B cell (primary cell): Measurements from ENCODE around the gene SMARCC2.

Experiments used
- CTCF ChIP-seq: fragments of 200-600 bp; IDR thresholded peaks from one replicate; pipeline ENCODE4 v1.8.0; 2022; ENCODE audit warnings: antibody characterized with exemption, mild to moderate bottlenecking
- EZH2 ChIP-seq: IDR thresholded peaks from 2 replicates; pipeline ENCODE4 v1.6.1; 2012; ENCODE audit warnings: borderline replicate concordance, low read depth, mild to moderate bottlenecking, moderate library complexity, low read length; ENCODE audit not compliant: insufficient read depth, poor library complexity, severe bottlenecking

DNA sequence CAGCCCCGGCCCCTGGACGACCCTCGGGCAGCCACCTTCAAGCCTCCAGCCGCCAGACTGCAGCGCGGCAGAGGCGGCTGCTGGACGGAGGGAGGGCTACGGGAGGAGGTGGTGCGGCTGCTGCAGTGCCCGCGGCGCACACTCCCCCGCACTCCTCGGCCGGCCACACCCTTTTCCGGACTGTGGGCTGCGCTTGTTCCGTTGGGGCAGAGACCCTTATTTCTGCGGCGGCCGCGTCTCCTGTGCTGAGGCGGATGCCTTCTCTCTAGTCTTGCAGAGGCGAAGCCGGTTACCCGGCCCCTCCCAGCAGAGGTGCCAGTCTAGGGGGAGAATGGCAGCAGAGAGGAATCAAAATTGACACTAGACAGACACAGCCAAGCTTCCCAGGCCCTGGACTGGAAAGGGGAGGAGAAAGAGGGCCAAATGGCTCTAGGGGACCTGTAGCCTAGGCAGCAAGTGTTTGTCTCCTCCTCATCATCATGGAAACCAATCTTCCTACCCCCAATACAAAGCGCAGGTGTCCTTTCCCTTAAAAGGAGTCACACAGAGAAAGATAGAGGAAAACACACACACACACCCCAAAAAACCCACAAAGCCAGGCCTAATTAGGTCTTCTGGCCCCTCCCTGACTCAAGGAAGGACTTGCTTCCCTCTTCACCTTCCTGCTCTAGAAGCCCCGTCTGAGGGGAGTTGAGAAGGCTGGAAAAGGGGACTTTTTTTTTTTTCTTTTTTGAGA lies 59.9 kb downstream of the SMARCC2 start:
- TF ChIP-seq EZH2 (no peak), CTCF (no peak)
